GM23338 (cell line): ENCODE data around the gene PPP2R3B.

ENCODE experiments used
- CTCF ChIP-seq, 2 experiments: fragments of 200-600 bp in 1 of 2; sonication (generic) in 1 of 2; conservative IDR thresholded peaks; 2 replicates each; pipeline versions ENCODE4 v1.5.1 to v1.6.1; 2016 to 2017; ENCODE audit warnings: antibody characterized with exemption in 2 of 2, low read depth in 2 of 2, mild to moderate bottlenecking in 2 of 2, moderate library complexity in 1 of 2
- EZH2 ChIP-seq: fragments of 200-600 bp; sonication (generic); IDR thresholded peaks from one replicate; pipeline ENCODE4 v1.8.0; 2017; ENCODE audit warnings: antibody characterized with exemption, mild to moderate bottlenecking, low read depth; ENCODE audit not compliant: unreplicated experiment
- JUNB ChIP-seq: IDR thresholded peaks from one replicate; pipeline ENCODE4 v1.6.1; 2016; ENCODE audit warnings: antibody characterized with exemption; ENCODE audit not compliant: unreplicated experiment
- POLR2AphosphoS5 ChIP-seq: IDR thresholded peaks from 2 replicates; pipeline ENCODE4 v1.6.1; 2016; ENCODE audit warnings: antibody characterized with exemption, low read depth

GRCh38 chrX:367349-367748 lies 19.4 kb downstream of the PPP2R3B start:
- no peak for TF ChIP-seq CTCF (conservative IDR thresholded peaks at IDR 0.05; ENCODE audit: low read depth in 2 of 2)
- TF ChIP-seq POLR2AphosphoS5: no peak
- TF ChIP-seq JUNB: no peak
- no peak for TF ChIP-seq EZH2
